GM12878 (cell line): ENCODE results near the gene SYT1. TPM values are rescaled to one million over a fixed set of nuclear protein-coding genes. Genes with fewer than 3 reads are reported as not detected.

ENCODE experiments used
- ATAC-seq: fragments of 200-7000 bp; cut with Tn5 transposase; 3 replicates; pipeline ENCODE4 v1.9.1; 2020; ENCODE audit warnings: mild to moderate bottlenecking, moderate library complexity
- BruUV-seq: library from RNA; stranded (reverse); fragments of 400-500 nt; replicated peaks from 2 replicates; lab custom pipeline; 2021; lab: Mats Ljungman, UMichigan
- CTCF ChIA-PET: fragments of 300-600 bp; sonication (Branson Sonifier 250); formaldehyde crosslinking; extraction: SDS; loops from one replicate; lab custom pipeline; 2021; ENCODE audit warnings: inconsistent platforms; lab: Yijun Ruan, JAX
- POLR2A ChIA-PET: fragments of 350-600 bp; formaldehyde crosslinking; extraction: SDS; loops from one replicate; lab custom pipeline; 2021; ENCODE audit warnings: inconsistent platforms; lab: Charles Lee
- RAD21 ChIA-PET: fragments of 300-600 bp; sonication (Branson Sonifier 250); formaldehyde crosslinking; loops from one replicate; lab custom pipeline; 2023; ENCODE audit warnings: antibody characterized with exemption; ENCODE audit not compliant: unreplicated experiment; lab: Charles Lee
- SMC1A ChIA-PET: fragments of 300-600 bp; sonication (Branson Sonifier 250); formaldehyde crosslinking; loops from one replicate; lab custom pipeline; 2023; ENCODE audit not compliant: unreplicated experiment, uncharacterized antibody; lab: Charles Lee
- DNase-seq: peaks from one replicate; pipeline ENCODE4 v3.0.0-alpha.2; 2011; ENCODE audit warnings: low read depth, low spot score
- FAIRE-seq: peaks from 3 replicates; lab custom pipeline; 2011; peaks lifted over from hg19 to GRCh38; lab: Jason Lieb, UNC
- H2AFZ ChIP-seq: 2 replicates; pipeline ENCODE4 v1.6.0; 2011; ENCODE audit warnings: low read depth, low read length, control low read depth; ENCODE audit not compliant: control insufficient read depth
- H3K27ac ChIP-seq: 2 replicates; pipeline ENCODE4 v1.5.1; 2011; ENCODE audit warnings: control low read depth; ENCODE audit not compliant: control insufficient read depth, insufficient read depth
- H3K27me3 ChIP-seq, 2 experiments: replicated peaks in 1 of 2; 2 replicates each; pipeline versions ENCODE4 v1.6.0 to v1.6.1; 2011; ENCODE audit warnings: low read length in 1 of 2; ENCODE audit not compliant: control insufficient read depth in 2 of 2, insufficient read depth in 2 of 2
- H3K36me3 ChIP-seq, 2 experiments: 2 replicates each; pipeline ENCODE4 v1.5.1; 2011; ENCODE audit warnings: low read length in 1 of 2; ENCODE audit not compliant: control insufficient read depth in 2 of 2, insufficient read depth in 2 of 2
- H3K4me1 ChIP-seq: 2 replicates; pipeline ENCODE4 v1.6.1; 2011; ENCODE audit warnings: mild to moderate bottlenecking, low read length, moderate library complexity, mixed read lengths; ENCODE audit not compliant: control insufficient read depth, insufficient read depth
- H3K4me2 ChIP-seq: 2 replicates; pipeline ENCODE4 v1.6.0; 2011; ENCODE audit warnings: control low read depth; ENCODE audit not compliant: control insufficient read depth, insufficient read depth
- H3K4me3 ChIP-seq: fragments of 200-600 bp; sonication (generic); 2 replicates; pipeline ENCODE4 v1.5.1; 2016
- H3K79me2 ChIP-seq: 2 replicates; pipeline ENCODE4 v1.6.0; 2011; ENCODE audit warnings: low read length; ENCODE audit not compliant: control insufficient read depth, insufficient read depth
- H3K9ac ChIP-seq: 2 replicates; pipeline ENCODE4 v1.8.0; 2011; ENCODE audit warnings: low read length, control low read depth, mixed read lengths; ENCODE audit not compliant: control insufficient read depth, insufficient read depth
- H3K9me3 ChIP-seq: replicated peaks from 3 replicates; pipeline ENCODE4 v1.5.1; 2011; ENCODE audit warnings: mild to moderate bottlenecking, low read length; ENCODE audit not compliant: control insufficient read depth, insufficient read depth
- H4K20me1 ChIP-seq: 2 replicates; pipeline ENCODE4 v1.6.0; 2011; ENCODE audit not compliant: control insufficient read depth, insufficient read depth
- CHD1 ChIP-seq: IDR thresholded peaks from 2 replicates; pipeline ENCODE4 v1.6.1; 2012; ENCODE audit warnings: low read depth, low read length, improper control_type of control experiment
- E2F8 ChIP-seq: fragments of 450-650 bp; IDR thresholded peaks from 2 replicates; pipeline ENCODE4 v1.6.1; 2018; ENCODE audit warnings: mild to moderate bottlenecking, low read depth, moderate library complexity; ENCODE audit not compliant: partially characterized antibody
- EGR1 ChIP-seq, 2 experiments: IDR thresholded peaks; 1 replicate in 1 of 2; 2 replicates in 1 of 2; pipeline ENCODE4 v1.6.1; 2011 to 2012; ENCODE audit warnings: low read depth in 2 of 2, low read length in 2 of 2, borderline replicate concordance in 1 of 2, mild to moderate bottlenecking in 1 of 2, moderate library complexity in 1 of 2
- MXI1 ChIP-seq: fragments of 150-350 bp; IDR thresholded peaks from 2 replicates; pipeline ENCODE4 v1.6.1; 2011; ENCODE audit warnings: low read depth, mild to moderate bottlenecking, inconsistent platforms, low read length, improper control_type of control experiment
- PML ChIP-seq: IDR thresholded peaks from 2 replicates; pipeline ENCODE4 v1.6.1; 2012; ENCODE audit warnings: low read length, inconsistent platforms
- RELB ChIP-seq: fragments of 450-650 bp; IDR thresholded peaks from 2 replicates; pipeline ENCODE4 v1.6.1; 2017; ENCODE audit warnings: low read depth, mild to moderate bottlenecking, moderate library complexity
- SIN3A ChIP-seq: IDR thresholded peaks from 2 replicates; pipeline ENCODE4 v1.6.1; 2012; ENCODE audit warnings: low read depth, low read length, improper control_type of control experiment
- SPI1 ChIP-seq: IDR thresholded peaks from 2 replicates; pipeline ENCODE4 v1.6.1; 2011; ENCODE audit warnings: low read depth, mild to moderate bottlenecking, low read length, moderate library complexity, borderline replicate concordance; ENCODE audit not compliant: insufficient read depth
- USF2 ChIP-seq: IDR thresholded peaks from 2 replicates; pipeline ENCODE4 v1.6.1; 2011; ENCODE audit warnings: low read depth, low read length, improper control_type of control experiment, borderline replicate concordance
- WGBS: methylation state at CpG from one replicate; pipeline ENCODE4 v1.1.6; 2016; ENCODE audit warnings: low lambda C conversion rate; ENCODE audit not compliant: insufficient replicate concordance, insufficient coverage; ENCODE audit errors: missing lambda C conversion rate; 5-methylcytosine and 5-hydroxymethylcytosine counted together
- in situ Hi-C: fragments of 300-500 bp; cut with MboI; formaldehyde crosslinking; loops from 9 replicates; pipeline ENCODE4 v1.14.3; 2018; ENCODE audit warnings: mixed read lengths
- intact Hi-C: fragments of 100-400 bp; cut with micrococcal nuclease; formaldehyde crosslinking; loops from one replicate; pipeline ENCODE4 v1.14.2; 2022; ENCODE audit not compliant: unreplicated experiment
- polyA plus RNA-seq, 11 experiments: library from polyadenylated mRNA; depleted of rRNA in 4 of 11; unstranded in 6 of 11; stranded (reverse) in 5 of 11; fragments of >200 nt; fragmentation: Nextera tagmentation in 4 of 11; fragmentation: Illumina TruSeq in 1 of 11; extraction: Ambion mirVana in 4 of 11; extraction: Trizol in 1 of 11; gene quantifications; 1 replicate in 1 of 11; 2 replicates in 10 of 11; pipeline versions ENCODE4 v1.2.1 to v1.2.3, GENCODE V29; 2011 to 2016; ENCODE audit warnings: inconsistent platforms in 2 of 11, missing spikeins in 2 of 11, low read depth in 1 of 11
- total RNA-seq, 4 experiments: library from RNA; depleted of rRNA in 3 of 4; stranded (reverse); fragments of >200 nt in 3 of 4; fragmentation: Illumina TruSeq in 1 of 4; extraction: Trizol in 1 of 4; gene quantifications; 2 replicates each; pipeline versions ENCODE4 v1.2.1 to v1.2.3, GENCODE V29; 2013 to 2021

SYT1 gene
- total and polyA plus RNA-seq, 10 of the 15 experiments (the other 5 are each of a cell fraction or from before 2014, with no cell fraction given): 0.10 to 0.28 TPM; not detected in 8

GRCh38 chr12:79366374-79366773 lies 501.8 kb downstream of the SYT1 start:
- no peak overlapping the region for H3K9ac ChIP-seq
- in situ Hi-C loops: no loop called here
- SMC1A ChIA-PET: no interaction called here
- H3K4me1 ChIP-seq: no peaks in the 10 kb centered on the region
- ATAC-seq: no peak
- H3K9me3 ChIP-seq: no peaks in the 10 kb centered on the region
- H3K4me3 ChIP-seq: no peak overlapping the region
- CTCF ChIA-PET: interaction anchor here (1.0 kb wide), 1 partner anchor 20 kb away, joined by 3 read pairs; no protein-coding TSS in a partner anchor
- intact Hi-C loops: no loop called here
- H3K27ac ChIP-seq: no peak overlapping the region
- no peak for TF ChIP-seq SPI1
- no peak for TF ChIP-seq EGR1 (IDR thresholded peaks at IDR 0.05; ENCODE audit: borderline replicate concordance in 1 of 2, low read depth in 2 of 2, low read length in 2 of 2)
- TF ChIP-seq CHD1: no peak
- no peak for TF ChIP-seq SIN3A
- TF ChIP-seq USF2: no peak
- TF ChIP-seq E2F8: no peak
- TF ChIP-seq PML: no peak
- no peak for TF ChIP-seq RELB
- no peak for TF ChIP-seq MXI1
- no peak for DNase-seq
- POLR2A ChIA-PET: no interaction called here
- FAIRE-seq: no peak
- no peak overlapping the region for H2AFZ ChIP-seq
- RAD21 ChIA-PET: no interaction called here
- no peak overlapping the region for H3K4me2 ChIP-seq
- H3K79me2 ChIP-seq: no peaks in the 10 kb centered on the region
- BruUV-seq: no TSS peak
- no peaks in the 10 kb centered on the region for H4K20me1 ChIP-seq
- no peaks in the 10 kb centered on the region for H3K36me3 ChIP-seq
- H3K27me3 ChIP-seq: no peaks in the 10 kb centered on the region
- 81% methylated on average over 2 of the region's 2 CpGs for WGBS
